Stimulated activated naive CD8-positive, alpha-beta T cell treated with anti-CD3 and anti-CD28 coated beads, Interleukin-15, Interleukin-2, amounts not matched to agents 100 U/mL and 50 U/mL, for 24 hours (primary cell): ENCODE data around the gene ZIC4.

ENCODE experiments used
- ATAC-seq: fragments of 150-1000 bp; cut with Tn5 transposase; one replicate; pipeline ENCODE4 v1.10.0; 2021
- DNase-seq: peaks from one replicate; pipeline ENCODE4 v3.0.0; 2021

Gene ZIC4

GRCh38 chr3:147417551-147418295 is 11.4 kb upstream of the ZIC4 start:
- ATAC-seq (no peak), DNase-seq (no peak)

DNA sequence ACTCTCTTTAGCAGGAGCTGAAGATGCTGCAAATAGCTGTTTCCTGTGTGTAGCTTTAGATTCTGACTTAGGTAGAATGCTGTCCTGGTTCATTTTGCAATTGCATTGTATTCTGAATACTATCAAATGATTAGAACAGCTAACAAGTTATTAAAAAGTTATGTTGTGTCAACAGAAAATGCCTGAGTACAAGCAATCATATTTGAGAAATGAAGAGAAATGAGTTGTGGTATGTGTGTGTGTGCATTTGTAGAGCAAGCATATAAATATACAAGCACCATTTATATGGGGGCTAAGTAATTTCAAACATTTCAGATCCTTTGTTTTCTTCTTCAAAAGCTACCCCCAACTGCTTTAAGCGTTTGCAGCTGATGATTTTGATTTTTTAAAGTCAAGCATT is 10.6 kb upstream of the ZIC4 start:
- DNase-seq = no peak
- no peak for ATAC-seq

- no peak for DNase-seq
- ATAC-seq = no peak
Observed at GRCh38 chr3:147415874-147416273, 9.5 kb upstream of the ZIC4 start.

GRCh38 chr3:147415286-147415685 is 8.9 kb upstream of the ZIC4 start:
- no peak for ATAC-seq
- DNase-seq = no peak

- ATAC-seq (no peak), DNase-seq (no peak)
Observed at GRCh38 chr3:147414390-147415138, 8.2 kb upstream of the ZIC4 start.

DNA sequence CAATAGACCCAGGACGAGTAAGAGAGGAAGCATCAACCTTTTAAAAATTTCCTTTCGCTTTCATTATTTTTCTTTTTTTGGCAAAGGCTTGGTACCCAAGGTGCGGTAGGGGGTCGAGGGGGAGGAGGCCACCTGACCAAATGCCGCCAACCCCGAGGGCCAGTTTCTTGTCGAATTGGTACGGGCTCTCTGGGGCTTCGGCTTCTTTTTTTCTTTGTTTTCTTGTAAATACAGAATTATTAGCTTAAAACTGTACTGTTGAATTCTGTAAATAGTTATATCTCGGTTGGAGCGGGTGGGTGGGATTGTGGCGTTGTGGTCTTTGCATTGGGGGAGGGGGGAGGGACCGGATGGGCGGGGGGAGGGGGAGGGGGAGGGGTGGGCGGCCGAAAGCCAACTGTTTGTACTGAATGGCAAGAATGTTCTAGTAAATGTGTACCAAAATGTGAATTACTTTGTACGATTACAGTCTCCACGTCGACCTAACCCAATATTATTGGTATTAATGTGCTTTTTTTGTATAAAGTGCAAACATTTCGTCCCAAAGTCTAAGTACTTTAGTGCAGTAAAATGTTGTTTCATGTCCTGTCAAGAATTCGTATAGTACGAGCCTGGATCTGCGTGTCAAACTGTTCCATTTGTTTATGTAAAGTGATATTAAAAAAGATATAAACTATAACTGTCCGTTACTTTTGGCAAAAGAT is 7.5 kb upstream of the ZIC4 start:
- no peak for ATAC-seq

DNA sequence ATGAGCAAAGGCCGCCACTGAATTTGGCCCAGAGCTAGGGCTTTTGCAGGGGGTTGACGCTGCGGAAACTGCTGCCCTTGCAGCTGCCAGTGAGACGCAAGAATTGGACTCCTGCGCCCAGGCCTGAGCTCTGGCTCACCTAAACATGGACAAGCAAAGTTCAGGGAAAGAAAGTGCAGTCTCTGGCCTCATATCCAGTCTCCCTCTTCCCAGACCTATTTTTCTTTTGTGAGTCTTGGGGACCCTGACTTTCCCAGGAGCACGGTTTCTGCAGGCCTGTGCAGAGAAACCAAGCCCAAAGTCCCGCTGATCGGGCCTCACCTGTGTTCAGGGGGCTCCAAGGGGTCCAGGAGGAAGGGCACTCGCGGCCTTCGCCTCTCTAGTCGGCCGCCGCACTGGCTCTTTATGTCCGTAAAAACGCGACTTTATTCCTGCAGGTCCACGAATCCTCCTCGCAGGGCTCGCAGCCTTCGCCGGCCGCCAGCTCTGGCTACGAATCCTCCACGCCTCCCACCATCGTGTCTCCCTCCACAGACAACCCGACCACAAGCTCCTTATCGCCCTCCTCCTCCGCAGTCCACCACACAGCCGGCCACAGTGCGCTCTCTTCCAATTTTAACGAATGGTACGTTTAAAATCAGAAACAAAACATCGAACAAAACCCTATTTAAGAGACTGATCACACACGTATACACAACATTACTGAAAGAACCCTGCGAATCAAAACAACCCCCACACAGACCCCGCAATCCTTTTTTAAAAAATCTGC is 6.8 kb upstream of the ZIC4 start:
- ATAC-seq = no peak
- no peak for DNase-seq

More for the DNA sequence above, 7.5 kb upstream of the ZIC4 start:
- no peak for DNase-seq

GRCh38 chr3:147412261-147412916 is 6.0 kb upstream of the ZIC4 start:
- ATAC-seq = no peak
- DNase-seq = no peak

DNA sequence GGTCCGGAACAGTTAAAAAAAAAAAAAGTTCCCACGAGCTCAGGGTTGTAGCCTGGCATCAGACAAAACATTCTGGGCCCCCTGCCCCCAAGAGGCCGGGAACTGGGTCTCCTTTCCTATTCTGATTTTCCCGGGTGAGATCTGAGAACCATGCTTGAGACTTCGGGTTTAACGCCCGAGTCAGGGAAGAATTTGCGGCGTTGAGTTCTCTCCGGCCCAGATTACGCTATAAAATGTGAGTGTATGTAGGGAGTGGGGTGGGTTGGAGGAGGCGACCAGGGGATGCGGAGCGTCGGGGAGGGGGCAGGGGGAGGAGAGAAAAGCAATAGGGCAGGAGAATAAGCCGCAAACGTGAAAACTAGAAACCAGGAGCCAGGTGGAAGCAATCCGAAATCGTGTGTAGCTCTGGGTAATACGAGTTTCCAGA is 5.5 kb upstream of the ZIC4 start:
- no peak for ATAC-seq
- DNase-seq = no peak

GRCh38 chr3:147411238-147411814 is 5.0 kb upstream of the ZIC4 start:
- DNase-seq = no peak
- ATAC-seq = no peak

GRCh38 chr3:147410526-147411237 is 4.3 kb upstream of the ZIC4 start:
- no peak for ATAC-seq

DNA sequence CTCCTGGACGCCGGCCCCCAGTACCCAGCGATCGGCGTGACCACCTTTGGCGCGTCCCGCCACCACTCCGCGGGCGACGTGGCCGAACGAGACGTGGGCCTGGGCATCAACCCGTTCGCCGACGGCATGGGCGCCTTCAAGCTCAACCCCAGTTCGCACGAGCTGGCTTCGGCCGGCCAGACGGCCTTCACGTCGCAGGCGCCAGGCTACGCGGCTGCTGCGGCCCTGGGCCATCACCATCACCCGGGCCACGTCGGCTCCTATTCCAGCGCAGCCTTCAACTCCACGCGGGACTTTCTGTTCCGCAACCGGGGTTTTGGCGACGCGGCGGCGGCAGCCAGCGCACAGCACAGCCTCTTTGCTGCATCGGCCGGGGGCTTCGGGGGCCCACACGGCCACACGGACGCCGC is 3.8 kb upstream of the ZIC4 start:
- no peak for DNase-seq
- ATAC-seq = no peak

More at GRCh38 chr3:147410526-147411237, 4.3 kb upstream of the ZIC4 start:
- DNase-seq = no peak

DNA sequence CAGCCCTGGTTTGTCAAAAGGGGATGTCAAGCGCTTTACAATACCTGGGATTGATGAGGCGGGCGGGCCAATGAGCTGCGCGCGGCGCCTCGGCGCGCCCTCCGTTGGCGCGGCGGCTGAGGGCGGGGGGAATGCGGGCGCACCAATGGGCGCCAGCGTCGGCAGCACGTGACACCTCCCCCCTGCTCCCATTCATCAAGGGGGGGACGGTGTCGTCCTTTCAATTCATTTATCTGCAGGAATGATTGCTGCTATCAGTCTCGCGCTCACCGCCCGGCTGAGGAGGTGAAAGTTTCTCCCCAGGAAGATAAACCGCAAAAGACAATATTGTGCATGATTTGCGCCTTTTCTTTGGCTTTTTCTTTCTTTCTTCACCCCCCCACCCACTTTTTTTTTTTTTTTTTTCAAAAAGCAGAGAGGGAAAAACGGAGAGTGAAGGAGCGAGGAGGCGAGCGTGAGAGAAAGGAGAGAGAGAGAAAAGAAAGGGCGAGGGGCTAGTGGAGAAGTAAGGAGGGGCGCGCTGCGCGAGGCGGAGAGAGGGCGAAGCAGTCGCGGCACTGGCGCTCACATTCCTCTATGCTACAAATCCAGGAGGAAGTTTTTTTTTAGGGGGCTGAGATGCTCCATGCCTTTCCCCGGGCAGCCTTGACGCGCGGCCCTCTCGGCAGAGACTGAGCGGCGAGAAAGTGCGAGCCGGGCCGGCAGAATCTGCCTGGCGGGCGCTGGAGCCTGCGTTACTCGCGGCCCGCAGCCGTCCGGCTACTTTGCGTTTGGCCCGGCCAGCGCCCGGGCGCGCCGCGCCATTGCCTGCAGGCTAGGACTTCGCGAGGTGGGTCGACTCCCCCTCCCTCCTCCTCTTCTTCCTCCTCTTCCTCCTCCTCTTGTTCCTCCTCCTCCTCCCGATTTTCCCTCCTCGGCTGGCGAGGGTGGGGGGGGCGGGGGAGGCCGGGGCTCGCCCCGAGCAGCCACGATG is 3.1 kb upstream of the ZIC4 start, which contains the start of gene ZIC1:
ZIC1 (plus strand) TSS at position 223 of the 973 bp plus-strand sequence; CDS start at position 971, 748 bp downstream.
- ATAC-seq = no peak
- no peak for DNase-seq

- ATAC-seq = no peak
- no peak for DNase-seq
Observed at GRCh38 chr3:147408188-147409100, 2.1 kb upstream of the ZIC4 start.

GRCh38 chr3:147407498-147408187 is 1.3 kb upstream of the ZIC4 start:
- ATAC-seq (no peak), DNase-seq (no peak)

DNA sequence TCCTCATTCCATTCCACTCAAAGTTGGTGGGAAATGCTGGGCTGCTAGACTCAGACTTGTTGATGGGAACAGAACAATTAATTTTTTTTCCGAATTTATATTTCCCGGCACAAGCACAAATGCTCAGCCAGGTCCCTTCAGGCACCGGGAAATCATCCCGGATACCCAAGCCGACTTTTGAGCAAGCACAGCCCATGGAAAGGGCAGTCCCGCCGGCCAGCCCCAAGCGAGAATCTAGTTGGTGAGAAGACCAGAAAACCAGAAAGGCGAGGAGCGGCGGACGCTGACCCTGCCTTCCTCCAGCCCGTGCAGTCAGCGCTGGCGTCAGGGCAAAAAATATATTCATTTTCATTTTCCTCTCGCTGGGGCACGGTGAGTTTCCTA is 763 bp upstream of the ZIC4 start:
- no peak for ATAC-seq
- DNase-seq = no peak

DNA sequence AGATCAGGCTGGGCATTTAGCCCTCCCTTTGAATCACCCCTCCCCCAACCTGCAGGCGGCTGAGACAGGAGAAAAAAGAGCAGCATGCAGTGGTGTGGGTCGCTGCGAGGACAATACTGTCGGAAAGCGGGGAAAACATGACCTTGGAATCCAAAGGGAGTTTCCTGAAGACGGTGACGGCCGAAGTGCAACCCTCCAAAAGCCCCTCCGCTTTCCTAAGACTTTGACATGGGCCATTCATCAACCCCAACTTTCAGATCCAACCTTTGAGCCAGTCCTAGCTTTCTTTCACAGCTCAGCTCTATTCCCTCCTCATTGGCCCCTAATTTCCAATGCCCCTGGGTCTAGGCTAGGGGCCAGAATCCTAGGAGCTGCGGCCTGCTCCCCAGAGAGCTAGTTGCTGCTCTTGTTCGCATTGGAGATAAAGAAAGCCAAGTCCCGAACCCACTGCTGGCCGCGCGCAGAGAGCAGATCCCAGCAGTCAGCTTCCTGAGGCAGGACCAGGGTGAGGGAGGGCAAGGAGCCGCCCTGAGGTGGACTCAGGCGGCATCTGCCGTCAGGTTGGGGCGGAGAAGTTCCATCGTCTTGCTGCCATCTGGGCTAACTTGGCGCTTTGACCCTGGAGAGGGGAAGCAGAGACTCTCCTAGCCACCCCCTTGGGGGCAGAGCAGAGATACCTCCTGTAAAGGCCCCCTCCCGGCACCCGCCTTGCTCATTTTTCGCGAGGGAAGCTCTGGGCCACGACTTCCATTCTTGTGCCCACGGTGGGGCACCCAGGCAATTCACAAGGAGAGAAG is 914 bp downstream of the ZIC4 start:
- DNase-seq (no peak), ATAC-seq (no peak)
